ENCODE measurements around the gene DDC.

DDC gene, protein sequence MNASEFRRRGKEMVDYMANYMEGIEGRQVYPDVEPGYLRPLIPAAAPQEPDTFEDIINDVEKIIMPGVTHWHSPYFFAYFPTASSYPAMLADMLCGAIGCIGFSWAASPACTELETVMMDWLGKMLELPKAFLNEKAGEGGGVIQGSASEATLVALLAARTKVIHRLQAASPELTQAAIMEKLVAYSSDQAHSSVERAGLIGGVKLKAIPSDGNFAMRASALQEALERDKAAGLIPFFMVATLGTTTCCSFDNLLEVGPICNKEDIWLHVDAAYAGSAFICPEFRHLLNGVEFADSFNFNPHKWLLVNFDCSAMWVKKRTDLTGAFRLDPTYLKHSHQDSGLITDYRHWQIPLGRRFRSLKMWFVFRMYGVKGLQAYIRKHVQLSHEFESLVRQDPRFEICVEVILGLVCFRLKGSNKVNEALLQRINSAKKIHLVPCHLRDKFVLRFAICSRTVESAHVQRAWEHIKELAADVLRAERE

DNA sequence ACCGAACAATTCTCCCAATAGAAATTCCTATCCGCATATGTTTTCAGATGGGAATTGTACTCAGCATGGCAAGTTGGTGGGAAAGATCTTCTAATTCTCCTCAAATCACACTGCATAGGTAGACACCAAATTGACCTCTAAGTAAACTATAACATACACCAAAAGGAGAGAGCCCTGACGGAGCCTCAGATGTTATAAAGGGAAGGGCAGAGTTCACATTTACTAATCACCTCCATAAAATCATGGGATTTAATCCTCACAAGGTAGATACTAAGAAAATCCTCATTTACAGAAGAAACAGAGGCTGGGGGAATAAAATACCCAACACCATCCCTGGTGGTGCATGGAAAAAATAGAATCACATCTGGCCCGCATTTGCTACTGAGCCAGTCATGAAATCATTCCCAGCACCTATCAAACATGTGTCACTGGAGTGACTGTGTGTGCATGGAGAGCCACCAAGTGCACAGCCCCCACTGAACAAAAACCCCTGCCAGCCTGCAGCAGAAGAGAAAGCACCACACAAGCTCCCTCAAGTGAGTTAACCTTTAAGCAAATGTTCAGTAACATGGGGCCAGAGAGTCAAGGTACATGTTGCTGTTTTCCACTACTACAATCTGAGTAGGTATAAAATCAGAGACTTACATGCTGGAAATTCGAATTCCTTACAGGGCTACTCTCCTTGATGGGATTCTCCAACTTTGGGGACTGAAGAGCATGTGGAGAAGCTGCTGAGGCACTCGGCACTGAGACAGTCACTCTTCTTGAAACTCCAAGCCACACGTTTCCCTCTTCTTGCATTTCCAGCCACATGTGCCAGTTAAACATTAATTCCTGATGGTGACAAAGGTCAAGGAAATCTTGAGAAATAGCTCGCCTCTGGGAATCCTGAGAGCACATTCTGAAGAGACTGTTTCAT, at the start of gene DDC:
Gene DDC, minus strand, starts transcription at position 766 of the 919 bp plus-strand sequence. CDS start 21,320 bp downstream, outside the sequence.
- no peak for DNase-seq (ENCODE audit: low read depth)

DNA sequence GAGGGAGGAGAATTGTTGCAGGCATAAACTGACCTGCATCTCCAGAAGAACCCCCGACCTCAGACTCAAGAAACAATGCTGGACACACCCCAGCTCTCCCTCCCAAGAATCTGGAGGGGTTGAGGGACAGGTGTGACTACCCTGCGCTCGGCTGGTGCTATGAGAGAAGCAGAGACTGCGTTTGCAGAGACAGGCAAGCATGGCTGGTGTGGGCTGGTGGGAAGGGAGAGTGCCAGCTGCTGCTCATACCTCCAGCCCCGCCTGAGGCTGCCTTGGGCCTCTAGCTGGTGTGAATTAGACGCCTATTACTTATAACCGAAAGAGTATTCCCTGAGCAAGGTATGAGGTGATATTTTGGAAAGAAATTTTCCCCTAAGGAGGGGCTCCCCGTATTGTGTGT, 48.3 kb upstream of the DDC start:
- no peak for DNase-seq (ENCODE audit: low read depth)

DNA sequence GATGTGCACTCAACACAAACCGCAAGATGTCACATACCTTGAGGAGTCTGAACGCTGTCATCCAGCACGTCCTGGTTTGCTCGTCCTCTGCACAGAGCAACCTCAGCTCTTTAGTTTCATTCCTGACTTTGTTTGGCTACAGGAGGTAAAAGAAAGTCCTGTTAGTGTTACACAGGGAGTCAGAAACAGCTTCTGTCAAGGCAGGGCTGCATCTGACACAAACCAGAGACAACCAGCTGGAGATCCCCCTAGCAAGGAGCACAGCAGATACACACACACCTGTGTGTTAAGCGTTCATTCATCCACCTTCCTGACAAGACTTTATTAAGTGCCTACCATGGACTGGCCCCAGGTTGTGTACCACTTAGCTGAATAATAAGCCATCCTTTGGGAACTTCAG, 47.5 kb upstream of the DDC start:
- no peak for DNase-seq (ENCODE audit: low read depth)

DNA sequence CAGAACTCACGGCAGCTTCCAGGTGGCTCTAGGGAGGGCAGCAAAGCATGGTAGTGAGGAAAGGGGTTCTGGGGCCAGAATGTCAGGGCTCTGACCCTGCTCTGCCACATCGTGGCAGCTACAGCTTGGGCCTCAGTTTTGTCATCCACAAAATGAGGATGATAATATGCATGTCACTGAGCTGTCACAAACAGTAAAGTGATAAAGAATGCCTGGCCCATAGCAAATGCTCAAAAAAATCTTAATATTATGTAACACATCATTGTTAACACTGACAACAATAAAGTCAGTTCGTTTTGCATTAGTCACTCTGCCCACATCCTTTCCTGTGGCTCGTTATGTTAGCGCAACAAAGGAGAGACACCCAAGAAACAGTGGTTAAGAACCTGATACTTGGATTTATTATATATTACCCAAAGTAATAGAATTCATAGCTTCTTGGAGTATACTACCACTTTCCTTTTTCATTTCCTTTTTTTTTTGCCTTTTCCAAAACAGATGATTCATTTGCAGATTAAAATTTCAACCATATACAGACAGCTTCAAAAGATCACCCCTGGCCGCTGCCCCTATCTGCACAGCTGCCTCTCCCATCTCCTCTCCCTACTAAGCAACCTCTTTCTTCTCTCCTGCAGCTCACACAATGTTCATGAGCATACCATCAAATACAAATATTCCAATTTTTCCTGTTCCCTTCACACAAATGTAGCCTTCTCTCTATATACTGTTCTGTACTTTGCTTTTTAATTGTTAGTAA, 45.5 kb upstream of the DDC start:
- peak; percentile 39 for DNase-seq (ENCODE audit: low read depth)

DNA sequence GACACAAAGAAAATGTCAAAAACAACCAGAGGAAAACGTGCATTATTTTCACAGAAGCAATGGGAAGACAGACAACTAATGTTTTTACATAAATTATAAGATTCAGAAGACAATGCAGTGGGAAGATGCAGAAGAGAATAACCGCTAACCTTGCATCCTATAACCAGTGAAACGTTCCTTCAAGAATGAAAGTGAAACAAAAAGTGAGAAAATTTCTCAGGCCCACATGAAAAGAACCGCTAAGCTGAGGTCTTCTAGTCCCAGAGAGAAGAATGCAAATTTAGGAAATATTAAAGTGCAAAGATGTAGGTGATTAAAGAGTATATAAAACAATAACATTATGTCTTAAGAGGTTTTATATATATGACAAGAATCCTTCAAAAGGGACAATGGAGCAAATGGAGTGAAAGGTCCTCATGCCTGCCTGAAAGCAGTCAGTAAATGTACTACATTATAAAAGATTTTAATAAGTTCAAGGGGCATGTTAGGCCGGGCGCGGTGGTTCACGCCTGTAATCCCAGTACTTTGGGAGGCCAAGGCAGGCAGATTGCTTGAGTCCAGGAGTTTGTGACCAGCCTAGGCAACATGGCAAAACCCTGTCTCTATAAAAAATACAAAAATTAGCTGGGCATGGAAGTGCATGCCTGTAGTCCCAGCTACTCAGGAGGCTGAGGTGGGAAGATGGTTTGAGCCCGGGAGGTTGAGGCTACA, 43.1 kb upstream of the DDC start:
- DNase-seq (ENCODE audit: low read depth): no peak

DNA sequence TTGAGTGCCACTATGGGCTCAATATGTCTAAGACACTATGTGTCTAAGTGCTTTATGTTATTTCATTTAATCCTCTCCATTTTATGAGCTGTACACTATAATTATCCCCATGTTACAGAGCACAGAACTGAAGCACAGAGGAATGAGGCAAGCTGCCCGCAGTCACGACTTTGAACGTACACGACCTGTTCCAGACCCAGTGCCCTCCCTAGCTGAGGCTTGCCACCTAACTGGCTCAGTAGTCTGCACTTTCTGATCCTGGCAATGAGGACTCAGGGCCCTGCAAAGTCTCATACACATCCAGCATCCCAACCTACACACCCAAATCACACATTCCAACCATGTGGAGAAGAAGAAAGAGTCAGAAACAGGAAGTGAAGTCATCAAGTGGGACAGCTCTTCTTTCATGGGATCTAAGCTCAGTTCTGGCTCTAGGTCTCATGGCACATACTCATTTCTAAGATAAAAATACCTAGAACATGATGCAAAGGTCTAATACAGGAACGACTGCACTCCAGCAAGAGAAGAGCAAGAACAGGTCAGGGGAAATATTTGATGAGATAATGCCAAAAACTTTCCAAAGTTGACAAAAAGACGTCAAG, 42.4 kb upstream of the DDC start:
- DNase-seq (ENCODE audit: low read depth): no peak

DNA sequence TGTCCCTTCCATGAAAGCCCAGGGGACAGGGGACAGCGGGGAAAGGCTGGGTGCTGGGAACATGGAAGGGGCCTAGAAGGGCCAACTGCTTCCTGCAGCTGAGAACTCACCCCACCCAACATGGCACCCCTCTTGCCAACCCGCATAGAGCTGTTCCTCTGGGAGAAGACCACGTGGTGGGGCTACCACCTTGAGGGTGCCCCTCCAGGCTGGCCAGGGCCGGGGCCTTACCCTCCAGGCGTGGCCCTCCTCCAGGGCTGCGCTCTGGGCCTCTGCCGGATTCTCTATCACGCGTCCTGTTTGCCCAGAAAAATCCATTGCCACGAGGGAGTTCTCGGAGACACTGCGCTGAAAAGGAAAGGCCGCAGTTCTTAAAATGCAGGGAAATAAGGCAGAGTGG, 39.9 kb upstream of the DDC start:
- no peak for DNase-seq (ENCODE audit: low read depth)

DNA sequence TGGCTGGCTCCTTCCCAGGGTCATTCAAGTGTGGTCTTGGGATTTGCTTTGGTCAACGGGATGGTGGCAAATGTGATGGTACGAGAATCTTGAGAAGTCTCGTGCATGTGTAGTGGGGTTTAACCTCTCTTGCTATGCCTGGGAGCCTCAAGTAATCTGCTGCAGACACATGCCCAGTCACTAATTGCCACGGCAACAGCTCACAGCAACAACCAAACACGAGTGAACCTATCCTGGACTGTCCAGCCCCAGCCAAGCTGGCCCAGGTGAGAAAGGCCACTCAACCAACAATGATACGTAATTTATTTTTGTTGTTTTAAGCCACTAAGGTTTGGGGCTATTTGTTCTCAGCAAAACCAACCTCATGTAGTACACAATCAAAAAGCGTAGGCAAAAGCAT, 38.1 kb upstream of the DDC start:
- DNase-seq (ENCODE audit: low read depth): no peak

DNA sequence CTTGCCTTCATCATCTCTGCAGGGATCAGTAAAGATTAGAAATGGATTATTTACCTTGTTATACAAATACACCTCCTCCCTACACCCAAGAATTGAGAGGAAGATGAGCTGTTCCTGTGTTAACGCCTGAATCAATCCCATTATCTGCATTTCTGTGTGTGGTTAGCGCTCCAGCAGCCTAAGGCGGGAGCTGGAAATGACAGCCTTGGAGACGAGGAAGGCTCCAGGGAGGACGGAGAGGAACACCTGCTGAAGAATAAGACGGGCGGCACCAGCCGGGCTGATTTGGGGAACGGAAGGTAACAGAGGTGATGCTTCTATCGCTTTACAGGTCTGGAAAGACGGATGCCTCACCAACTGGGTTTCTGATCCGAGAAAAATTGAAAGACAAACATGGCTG, 34.2 kb upstream of the DDC start:
- DNase-seq (ENCODE audit: low read depth): no peak

DNA sequence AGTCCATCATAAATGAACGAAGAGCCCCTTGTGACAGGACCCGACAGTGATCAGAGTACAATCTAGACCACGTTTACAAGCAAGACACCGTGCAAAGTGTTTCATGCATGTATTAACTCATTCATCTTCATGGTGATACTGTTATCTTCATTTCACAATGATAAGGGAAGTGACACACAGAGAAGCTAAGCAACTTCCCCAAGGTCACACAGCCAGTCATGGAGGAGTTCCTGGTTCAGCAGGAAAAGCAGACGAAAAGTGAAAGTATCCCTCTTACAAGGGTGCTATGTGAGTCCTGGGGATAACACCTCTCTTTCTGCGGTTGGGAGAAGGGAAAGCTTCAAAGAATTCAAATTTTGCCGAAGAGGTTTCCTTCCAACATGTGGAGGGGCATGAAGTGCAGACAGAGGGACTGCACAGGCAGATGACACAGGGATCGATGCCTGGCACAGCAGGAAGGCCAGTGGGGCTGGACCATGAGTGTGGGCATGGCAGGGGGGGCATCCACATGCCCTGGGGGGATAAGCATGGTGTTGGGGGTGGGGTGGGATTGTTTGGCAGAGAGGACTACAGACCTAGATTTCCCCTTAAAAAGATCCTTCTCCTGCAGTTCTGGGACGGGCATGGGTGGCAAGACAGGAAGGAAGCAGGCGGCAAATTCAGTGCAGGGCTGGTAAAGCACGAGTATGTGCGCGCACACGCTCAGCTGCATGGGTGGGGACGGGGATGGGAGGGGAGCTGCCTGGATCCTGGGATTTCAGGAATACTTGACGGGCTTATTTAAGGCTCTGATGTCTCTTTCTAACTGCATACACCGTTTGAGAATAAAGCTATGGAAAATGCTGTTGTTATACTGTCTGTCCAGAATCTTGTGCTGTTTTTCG, 33.5 kb upstream of the DDC start:
- DNase-seq (ENCODE audit: low read depth): no peak

DNA sequence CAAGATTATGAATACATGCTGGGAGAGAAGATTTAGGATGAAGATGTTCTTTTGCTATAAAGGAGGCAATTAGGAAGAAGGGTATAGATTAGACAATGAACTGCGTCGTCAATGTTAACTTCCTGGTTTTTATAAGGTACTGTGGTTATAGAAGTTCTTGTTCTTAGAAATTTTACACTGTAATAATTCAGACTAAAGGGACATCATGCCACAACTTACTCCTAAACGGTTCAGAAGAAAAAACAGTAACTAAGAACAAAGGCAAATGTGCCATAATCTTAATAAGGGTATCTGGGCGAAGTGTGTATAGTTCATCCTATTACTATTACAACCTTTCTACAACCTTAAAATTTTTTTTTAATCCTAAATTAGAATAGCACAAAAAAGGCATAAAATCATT, 31.3 kb upstream of the DDC start:
- no peak for DNase-seq (ENCODE audit: low read depth)

DNA sequence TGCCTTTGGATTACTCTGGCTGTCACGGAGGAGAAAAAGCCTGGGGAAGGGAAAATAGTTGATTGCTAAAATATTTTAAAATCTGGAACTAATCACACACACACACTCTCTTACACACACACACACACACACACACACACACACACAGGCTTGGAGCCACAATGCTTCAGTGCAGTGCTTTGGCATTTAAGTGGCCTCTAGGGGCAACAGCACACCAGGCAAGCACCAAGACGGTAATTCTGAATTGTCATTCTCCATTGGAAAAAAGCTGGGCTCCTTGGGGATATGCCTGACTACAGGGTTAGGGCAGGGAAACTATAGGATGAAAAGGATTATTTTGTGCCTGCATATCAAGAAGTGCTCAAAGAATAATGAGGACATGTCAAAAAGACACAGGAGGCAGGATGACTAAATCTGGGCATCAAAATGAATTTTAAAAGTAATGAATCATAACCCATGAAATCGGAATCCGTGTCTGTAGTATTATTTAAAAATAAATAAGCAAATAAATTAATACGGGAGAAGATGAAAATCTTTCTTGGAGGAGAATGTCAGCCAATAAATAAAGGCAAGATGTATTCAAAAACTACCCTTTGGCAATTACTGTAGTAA, 30.4 kb upstream of the DDC start:
- no peak for DNase-seq (ENCODE audit: low read depth)

DNA sequence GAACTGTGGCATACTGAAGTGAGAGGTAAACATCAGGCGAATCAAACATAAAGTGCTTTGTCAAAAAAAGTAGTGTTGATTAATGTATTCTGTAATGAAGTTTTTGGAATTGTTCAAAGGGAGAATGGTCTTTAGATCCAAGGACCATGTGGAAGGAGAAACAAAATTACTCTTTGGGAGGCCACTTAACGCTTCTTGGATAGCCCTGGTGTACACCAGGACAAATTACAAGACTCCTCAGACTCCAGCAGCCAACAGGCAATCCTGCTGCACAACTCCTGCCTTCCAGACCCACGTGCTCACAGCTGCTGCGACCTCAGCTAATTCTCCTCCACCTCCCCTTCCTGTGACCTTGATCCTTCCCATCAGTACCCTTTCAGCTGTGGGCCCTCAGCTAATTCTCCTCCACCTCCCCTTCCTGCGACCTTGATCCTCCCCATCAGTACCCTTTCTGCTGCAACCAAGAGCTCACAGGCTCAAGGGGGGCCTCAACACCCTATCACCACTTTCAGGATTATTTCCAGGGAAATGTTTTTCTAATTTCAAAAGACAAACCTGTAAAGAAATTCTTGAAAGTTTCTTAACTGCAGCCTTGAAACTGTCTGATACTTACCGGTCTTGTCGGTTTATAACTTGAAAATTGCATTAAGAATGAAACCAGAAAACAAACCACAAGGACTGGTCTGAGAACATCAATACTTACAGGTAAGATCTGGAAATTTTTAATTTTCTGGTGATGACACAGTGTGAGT, 29.7 kb upstream of the DDC start:
- DNase-seq (ENCODE audit: low read depth): no peak

DNA sequence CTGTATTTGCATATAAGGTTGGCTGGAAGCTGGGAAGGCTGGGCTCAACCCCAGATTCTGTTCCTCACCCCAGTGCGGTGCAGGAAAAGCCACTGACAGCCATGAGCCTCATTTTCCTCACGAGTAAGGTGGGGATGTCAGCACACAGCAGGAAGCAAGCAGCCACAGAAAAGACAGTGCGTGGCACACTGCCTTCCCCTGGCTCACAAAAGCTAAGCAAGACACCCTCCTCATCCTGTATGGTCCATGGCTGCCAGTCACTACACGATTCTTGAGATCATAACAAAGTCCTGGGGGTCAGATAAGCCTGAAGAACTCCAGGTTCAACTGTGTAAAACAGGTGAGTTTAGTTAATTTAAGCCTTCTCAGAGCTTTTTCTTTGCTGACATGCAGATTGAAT, 28.9 kb upstream of the DDC start:
- DNase-seq (ENCODE audit: low read depth): no peak

DNA sequence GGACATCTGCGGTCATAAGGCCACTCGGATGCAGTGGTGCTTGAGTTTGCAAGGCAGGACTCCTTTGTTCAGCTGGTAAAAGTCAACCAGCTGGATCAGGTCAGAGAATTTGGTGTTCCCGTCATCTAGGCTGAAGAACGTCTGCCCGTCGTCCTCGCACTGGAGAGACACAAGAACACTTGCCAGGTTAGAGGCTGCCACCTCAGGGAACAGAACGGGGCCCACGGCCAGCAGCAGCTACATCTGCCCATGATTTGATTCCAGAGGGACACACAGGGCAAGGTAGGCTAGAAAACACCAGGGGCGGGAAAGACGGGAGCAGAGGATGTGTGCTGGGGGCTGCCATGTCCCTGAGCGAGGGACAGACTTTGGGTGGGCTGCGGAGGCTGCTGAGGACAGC, 27.7 kb upstream of the DDC start:
- no peak for DNase-seq (ENCODE audit: low read depth)

DNA sequence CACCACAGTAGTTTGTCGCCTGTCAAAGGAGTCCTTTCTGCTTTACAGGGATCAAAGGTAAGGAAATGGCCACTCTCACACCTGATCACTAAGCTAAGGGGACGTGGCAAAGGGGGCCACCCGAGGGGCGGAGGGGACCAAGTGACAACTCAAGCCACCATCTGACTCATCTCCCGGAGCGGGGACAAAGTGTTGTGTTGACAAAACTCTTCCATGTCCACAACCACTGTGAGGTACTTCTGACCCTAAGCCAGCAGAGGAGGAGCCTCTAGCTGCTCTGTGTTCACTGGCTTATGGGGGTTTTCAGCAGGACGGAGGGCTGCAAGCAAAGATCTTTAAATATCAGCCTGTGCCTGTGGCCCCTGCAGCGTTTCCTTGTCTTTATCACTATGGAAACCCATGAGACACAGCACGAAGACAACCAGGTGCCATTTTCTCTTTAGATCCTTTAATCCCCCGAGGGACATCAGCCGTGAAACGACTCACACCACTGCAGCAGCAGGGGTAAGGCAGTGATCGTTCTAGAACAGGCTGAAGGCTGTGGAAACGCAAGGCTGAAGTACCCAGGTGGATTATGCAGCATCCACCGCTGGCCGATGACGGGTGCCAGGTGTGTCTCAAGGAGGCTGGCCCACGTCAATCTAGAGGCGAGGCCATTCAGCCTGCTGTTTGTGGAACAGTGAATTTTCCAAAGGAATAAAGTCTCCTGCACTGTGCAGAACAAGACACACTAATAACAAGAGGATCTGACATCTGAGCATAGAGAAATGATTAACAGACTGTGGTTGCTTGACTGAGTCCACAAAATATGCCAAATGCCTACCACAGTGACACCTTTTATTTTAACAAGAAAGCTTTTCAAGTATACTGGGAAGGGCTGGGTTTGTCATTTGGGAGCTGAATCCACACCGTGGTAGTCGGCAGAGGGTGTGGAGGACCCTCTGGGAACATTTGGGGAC, 26.6 kb upstream of the DDC start:
- no peak for DNase-seq (ENCODE audit: low read depth)

DNA sequence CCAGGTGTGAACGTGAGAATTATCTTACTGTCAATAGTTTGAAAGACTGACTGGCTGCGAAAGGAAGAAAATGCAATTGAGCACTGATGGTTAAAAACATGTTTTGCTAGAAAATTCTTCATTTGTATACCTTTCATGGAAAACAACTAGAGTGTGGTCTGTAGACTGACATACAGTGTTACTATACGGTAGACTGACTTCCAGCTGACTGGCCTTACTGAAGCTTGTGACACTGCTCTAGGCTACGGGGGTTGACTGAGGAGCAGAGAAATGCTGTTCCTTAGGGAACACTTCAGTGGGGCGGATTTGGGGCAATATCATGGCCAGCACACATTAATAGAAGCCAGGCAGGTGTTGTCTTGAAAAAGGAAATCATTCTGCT, 25.9 kb upstream of the DDC start:
- no peak for DNase-seq (ENCODE audit: low read depth)

DNA sequence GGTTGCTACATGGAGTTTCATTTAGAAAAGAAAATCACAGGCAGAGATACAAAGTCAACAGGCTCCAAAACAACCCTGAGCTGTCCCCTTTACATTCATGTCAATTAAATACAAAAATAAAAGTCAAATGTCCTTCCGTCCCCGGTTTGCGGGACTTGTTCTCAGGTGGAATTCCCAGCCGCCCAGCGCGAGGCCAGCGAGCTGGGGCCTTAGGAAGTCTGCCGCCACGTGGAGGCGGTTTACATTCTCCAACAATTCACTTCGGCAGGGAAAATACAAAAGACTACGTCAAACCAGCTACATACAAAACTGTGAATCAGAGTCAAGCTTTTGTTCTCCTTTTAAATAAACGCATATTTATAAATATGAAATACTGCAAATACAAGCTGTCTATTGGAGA, 25.3 kb upstream of the DDC start:
- no peak for DNase-seq (ENCODE audit: low read depth)

All from T-helper 22 cell (primary cell).